Peyer's patch (tissue), 4 donors: ENCODE data around the gene DCN.

ENCODE experiments used
- POLR2A ChIP-seq, 2 donors: fragments of 450-650 bp; IDR thresholded peaks; one replicate each; pipeline ENCODE4 v1.5.1; 2017; ENCODE audit warnings: antibody characterized with exemption in 2 of 2, mild to moderate bottlenecking in 2 of 2, moderate library complexity in 2 of 2
- TF ChIP-seq, protein P1 (sequence below), 6 experiments: fragments of 450-650 bp in 4 of 6; fragments of 200-600 bp in 2 of 6; sonication (generic) in 1 of 6; IDR thresholded peaks; one replicate each; pipeline ENCODE4 v1.5.1; 2017 to 2019; ENCODE audit warnings: antibody characterized with exemption in 6 of 6, mild to moderate bottlenecking in 3 of 6, moderate library complexity in 1 of 6

DNA sequence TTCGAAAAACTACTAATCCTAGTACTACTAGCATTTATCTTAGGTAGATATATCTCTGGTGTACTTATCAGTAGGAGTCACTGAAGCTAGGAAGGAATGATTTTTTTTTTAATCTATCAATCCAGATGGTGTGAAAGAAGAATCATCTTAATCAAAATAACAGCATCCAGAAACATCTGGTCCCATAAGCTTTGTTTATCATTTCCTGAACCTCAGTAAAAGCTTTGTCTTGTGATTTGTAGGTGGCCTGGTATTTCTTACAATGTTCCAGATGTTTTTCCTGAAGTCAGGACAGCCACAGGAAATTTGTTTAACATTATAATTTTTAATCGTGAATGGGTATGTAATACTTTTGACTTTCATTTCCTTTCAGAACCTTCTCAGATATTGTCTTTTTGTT is 43.3 kb downstream of the DCN start:
- no peak for TF ChIP-seq POLR2A (IDR thresholded peaks at IDR 0.05)
- TF ChIP-seq, protein P1, sequence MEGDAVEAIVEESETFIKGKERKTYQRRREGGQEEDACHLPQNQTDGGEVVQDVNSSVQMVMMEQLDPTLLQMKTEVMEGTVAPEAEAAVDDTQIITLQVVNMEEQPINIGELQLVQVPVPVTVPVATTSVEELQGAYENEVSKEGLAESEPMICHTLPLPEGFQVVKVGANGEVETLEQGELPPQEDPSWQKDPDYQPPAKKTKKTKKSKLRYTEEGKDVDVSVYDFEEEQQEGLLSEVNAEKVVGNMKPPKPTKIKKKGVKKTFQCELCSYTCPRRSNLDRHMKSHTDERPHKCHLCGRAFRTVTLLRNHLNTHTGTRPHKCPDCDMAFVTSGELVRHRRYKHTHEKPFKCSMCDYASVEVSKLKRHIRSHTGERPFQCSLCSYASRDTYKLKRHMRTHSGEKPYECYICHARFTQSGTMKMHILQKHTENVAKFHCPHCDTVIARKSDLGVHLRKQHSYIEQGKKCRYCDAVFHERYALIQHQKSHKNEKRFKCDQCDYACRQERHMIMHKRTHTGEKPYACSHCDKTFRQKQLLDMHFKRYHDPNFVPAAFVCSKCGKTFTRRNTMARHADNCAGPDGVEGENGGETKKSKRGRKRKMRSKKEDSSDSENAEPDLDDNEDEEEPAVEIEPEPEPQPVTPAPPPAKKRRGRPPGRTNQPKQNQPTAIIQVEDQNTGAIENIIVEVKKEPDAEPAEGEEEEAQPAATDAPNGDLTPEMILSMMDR (IDR thresholded peaks at IDR 0.05): no peak
